GM23248 (cell line): ENCODE results near the gene FOXL2NB.

Source experiments
- EZH2 ChIP-seq: fragments of 200-600 bp; sonication (generic); IDR thresholded peaks from 2 replicates; pipeline ENCODE4 v1.6.1; 2018; ENCODE audit warnings: antibody characterized with exemption, mild to moderate bottlenecking; ENCODE audit not compliant: insufficient read depth, poor library complexity, severe bottlenecking
- EZH2phosphoT487 ChIP-seq: fragments of 200-600 bp; sonication (generic); IDR thresholded peaks from 2 replicates; pipeline ENCODE4 v1.6.1; 2018; ENCODE audit warnings: antibody characterized with exemption, moderate library complexity, mild to moderate bottlenecking, low read depth; ENCODE audit not compliant: insufficient read depth

- TF ChIP-seq EZH2phosphoT487 (no peak), EZH2 (no peak)
Observed at GRCh38 chr3:138909904-138910303, 37.1 kb upstream of the FOXL2NB start.
